HG03045 (cell line): ENCODE data around the gene SLCO1B1.
"Not testable (repeated sequence)": the region's sequence is repeated elsewhere in the genome, so short reads cannot be mapped to it uniquely, and the experiment has no call there.

Experiments
- ATAC-seq: cut with Tn5 transposase; IDR thresholded peaks from one replicate; pipeline ENCODE4 v1.9.1; 2021; ENCODE audit warnings: mild to moderate bottlenecking, moderate library complexity; ENCODE audit not compliant: unreplicated experiment

Gene SLCO1B1

GRCh38 chr12:21130998-21131397 is at the start of gene SLCO1B1:
TSS of gene SLCO1B1 (plus strand) at chr12:21131194. CDS start at chr12:21141575, 10,381 bp downstream.
- ATAC-seq = no peak

- ATAC-seq = not testable (repeated sequence)
Measured at GRCh38 chr12:21084753-21085152, 46.2 kb upstream of the SLCO1B1 start.

GRCh38 chr12:21111732-21112131 is 19.3 kb upstream of the SLCO1B1 start:
- no peak for ATAC-seq

- ATAC-seq = no peak
Measured at GRCh38 chr12:21113266-21113665, 17.7 kb upstream of the SLCO1B1 start.

GRCh38 chr12:21117995-21118394 is 13.0 kb upstream of the SLCO1B1 start:
- no peak for ATAC-seq

GRCh38 chr12:21118760-21119159 is 12.2 kb upstream of the SLCO1B1 start:
- no peak for ATAC-seq

- no peak for ATAC-seq
Measured at GRCh38 chr12:21129351-21129750, 1.6 kb upstream of the SLCO1B1 start.

GRCh38 chr12:21129906-21130305 is 1.1 kb upstream of the SLCO1B1 start:
- no peak for ATAC-seq

GRCh38 chr12:21137318-21137999 is 6.5 kb downstream of the SLCO1B1 start:
- not testable (repeated sequence) for ATAC-seq

- ATAC-seq = no peak
Measured at GRCh38 chr12:21138016-21138415, 7.0 kb downstream of the SLCO1B1 start.

- no peak for ATAC-seq
Measured at GRCh38 chr12:21144309-21144708, 13.3 kb downstream of the SLCO1B1 start.

- not testable (repeated sequence) for ATAC-seq
Measured at GRCh38 chr12:21149861-21150260, 18.9 kb downstream of the SLCO1B1 start.

- ATAC-seq = no peak
Measured at GRCh38 chr12:21151184-21151583, 20.2 kb downstream of the SLCO1B1 start.

- ATAC-seq = no peak
Measured at GRCh38 chr12:21155522-21156351, 24.7 kb downstream of the SLCO1B1 start.

GRCh38 chr12:21165048-21165447 is 34.1 kb downstream of the SLCO1B1 start:
- ATAC-seq = no peak

- ATAC-seq = peak; percentile 66
Measured at GRCh38 chr12:21169878-21170472, 39.0 kb downstream of the SLCO1B1 start.

GRCh38 chr12:21172079-21172478 is 41.1 kb downstream of the SLCO1B1 start:
- ATAC-seq = no peak

GRCh38 chr12:21183721-21184275 is 52.8 kb downstream of the SLCO1B1 start:
- ATAC-seq = no peak

GRCh38 chr12:21190016-21190415 is 59.0 kb downstream of the SLCO1B1 start:
- ATAC-seq = no peak

- ATAC-seq = not testable (repeated sequence)
Measured at GRCh38 chr12:21214433-21214832, 83.4 kb downstream of the SLCO1B1 start.

GRCh38 chr12:21219206-21219605 is 88.2 kb downstream of the SLCO1B1 start:
- ATAC-seq = no peak
